GM12891 (cell line): ENCODE measurements around the gene AK6. TPM values are rescaled to one million over a fixed set of nuclear protein-coding genes. Genes with fewer than 3 reads are reported as not detected.

Experiments used
- DNase-seq: peaks from one replicate; pipeline ENCODE4 v3.0.0; 2011; ENCODE audit warnings: low spot score; ENCODE audit not compliant: insufficient read length
- FAIRE-seq: peaks from 2 replicates; lab custom pipeline; 2011; peaks lifted over from hg19 to GRCh38; lab: Jason Lieb, UNC
- PAX5 ChIP-seq: IDR thresholded peaks from 2 replicates; pipeline ENCODE4 v1.6.1; 2011; ENCODE audit warnings: low read length, moderate library complexity, mild to moderate bottlenecking; ENCODE audit not compliant: insufficient read depth, severe bottlenecking
- POLR2A ChIP-seq: IDR thresholded peaks from 2 replicates; pipeline ENCODE4 v1.6.1; 2011; ENCODE audit warnings: low read depth, low read length, control low read depth
- POLR2AphosphoS5 ChIP-seq: IDR thresholded peaks from 2 replicates; pipeline ENCODE4 v1.6.1; 2011; ENCODE audit warnings: low read depth, low read length, control low read depth
- POU2F2 ChIP-seq: IDR thresholded peaks from 2 replicates; pipeline ENCODE4 v1.6.1; 2011; ENCODE audit warnings: low read depth, mild to moderate bottlenecking, control low read depth, low read length, moderate library complexity
- SPI1 ChIP-seq: IDR thresholded peaks from 2 replicates; pipeline ENCODE4 v1.6.1; 2011; ENCODE audit warnings: low read depth, low read length, control low read depth
- TAF1 ChIP-seq: IDR thresholded peaks from 2 replicates; pipeline ENCODE4 v1.6.1; 2011; ENCODE audit warnings: low read depth, low read length, control low read depth
- polyA plus RNA-seq: library from polyadenylated mRNA; unstranded; fragments of >200 nt; gene quantifications from one replicate; pipeline ENCODE4 v1.2.1, GENCODE V29; 2012; ENCODE audit warnings: low read depth, missing spikeins, inconsistent platforms; ENCODE audit not compliant: missing spikeins

Gene AK6
- polyA plus RNA-seq, result 76.7 TPM

- peak; percentile 97 for TF ChIP-seq POLR2AphosphoS5
- TF ChIP-seq PAX5, result peak; percentile 8
- TF ChIP-seq POU2F2, result peak; percentile 39; the same call in 1 of the 2 replicates
- TF ChIP-seq TAF1, result peak; percentile 55; the same call in 1 of the 2 replicates
- peak; percentile 97 for TF ChIP-seq POLR2A
- no peak for TF ChIP-seq SPI1
- peak; percentile 98 for FAIRE-seq
- peak; percentile 75 for DNase-seq
Measured at GRCh38 chr5:69369340-69370121, at the start of gene AK6, which contains the start of the genes RAD17 and TAF9. TSS of gene AK6 (minus strand) at chr5:69369520. CDS start at chr5:69369490, 30 bp downstream. TSS of gene RAD17 (plus strand) at chr5:69369818. CDS start at chr5:69372209, 2,391 bp downstream. TSS of gene TAF9 (minus strand) at chr5:69369520. CDS start at chr5:69365737, 3,783 bp downstream.

- FAIRE-seq, result no peak
- TF ChIP-seq PAX5 (no peak), POLR2A (no peak), POLR2AphosphoS5 (no peak), TAF1 (no peak), SPI1 (no peak), POU2F2 (no peak)
- DNase-seq, result no peak
Measured at GRCh38 chr5:69418554-69418953, 49.2 kb upstream of the AK6 start.

DNA sequence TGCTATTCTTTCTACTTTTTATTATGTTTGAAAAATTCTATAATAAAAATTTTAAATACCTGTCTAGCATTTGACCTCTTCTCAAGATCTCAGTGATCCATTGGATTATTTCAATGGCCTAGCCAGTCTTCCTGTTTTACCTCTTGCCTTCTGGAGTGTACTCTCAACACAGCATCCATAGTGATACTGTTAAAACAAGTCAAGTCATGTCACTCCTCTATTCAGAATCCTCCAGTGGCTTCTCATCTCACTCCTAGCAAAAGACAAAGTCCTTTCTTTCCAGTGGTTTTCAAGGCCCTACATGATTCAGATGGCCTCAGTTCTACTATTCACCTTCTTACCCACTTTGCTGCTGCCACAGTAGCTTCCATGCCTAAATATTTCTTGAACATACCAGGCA lies 47.4 kb upstream of the AK6 start:
- TF ChIP-seq SPI1 (no peak), POLR2A (no peak), POU2F2 (no peak)
- DNase-seq, result no peak
- peak; percentile 28 for FAIRE-seq

- DNase-seq (no peak), FAIRE-seq (peak; percentile 45)
- TF ChIP-seq POLR2A (no peak), POU2F2 (no peak), TAF1 (no peak), POLR2AphosphoS5 (no peak), SPI1 (no peak), PAX5 (no peak)
Measured at GRCh38 chr5:69416180-69416579, 46.9 kb upstream of the AK6 start.

DNA sequence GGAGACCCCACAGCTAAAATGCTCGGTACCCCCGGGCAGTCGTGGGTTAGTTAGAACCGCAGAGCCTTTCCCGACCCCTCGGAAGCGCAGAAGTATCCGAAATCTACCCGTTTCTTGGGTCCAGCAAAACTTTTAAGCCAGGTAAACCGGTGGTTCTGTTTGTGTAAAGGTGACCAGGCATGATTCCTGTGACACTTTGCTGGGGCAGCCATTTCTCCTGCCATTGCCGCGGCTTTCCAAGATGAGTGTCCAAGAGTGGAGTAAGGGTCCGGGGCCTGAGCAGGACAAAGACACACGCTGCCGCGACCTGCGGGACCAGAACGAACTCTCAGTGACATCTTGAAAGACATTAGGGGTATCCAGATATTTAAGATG lies 46.3 kb upstream of the AK6 start:
- TF ChIP-seq POU2F2, result no peak
- no peak for TF ChIP-seq POLR2AphosphoS5
- TF ChIP-seq PAX5, result no peak
- no peak for TF ChIP-seq TAF1
- no peak for TF ChIP-seq SPI1
- no peak for TF ChIP-seq POLR2A
- no peak for DNase-seq
- FAIRE-seq, result no peak

DNA sequence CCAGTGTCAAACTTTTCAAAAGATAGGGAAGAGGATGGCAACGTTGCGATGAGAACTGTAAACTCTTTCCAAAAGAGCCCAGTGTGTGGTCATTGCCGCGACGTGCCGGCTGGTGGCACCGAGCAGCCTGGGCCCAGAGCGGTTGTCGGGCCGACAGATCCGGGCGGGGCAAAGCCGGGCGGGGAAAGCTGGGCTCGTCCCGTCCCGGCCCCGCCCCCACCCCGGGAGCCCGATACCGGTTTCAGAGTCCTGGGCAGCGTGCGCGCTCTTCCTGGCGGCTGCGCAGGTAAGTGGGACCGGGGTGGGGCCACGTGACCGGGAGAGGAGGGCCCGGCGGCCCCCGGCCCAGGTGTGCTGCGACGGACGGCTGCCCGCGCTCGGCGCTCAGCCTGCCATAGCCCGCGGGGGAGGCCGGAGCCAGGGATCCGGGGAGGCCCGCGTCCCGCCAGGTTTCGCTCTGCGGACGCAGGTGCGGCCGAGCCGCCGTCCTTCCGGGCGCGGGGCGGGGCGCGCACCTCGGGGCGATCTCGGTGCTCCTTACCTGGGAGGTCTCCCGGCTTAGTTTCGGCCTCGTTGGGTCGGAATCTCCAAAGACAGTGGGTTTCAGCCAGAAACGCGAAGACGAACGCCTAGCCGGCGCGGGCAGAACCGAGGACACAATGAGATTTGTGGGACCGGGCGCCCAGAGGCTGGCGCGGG lies 45.7 kb upstream of the AK6 start, which contains the start of gene MARVELD2:
Gene MARVELD2, plus strand, starts transcription at position 232 of the 699 bp plus-strand sequence. CDS start 4,270 bp downstream, outside the sequence.
- TF ChIP-seq POLR2AphosphoS5 (0 out of 2 replicates have a peak, but pooled peaks have one; percentile 21), POU2F2 (no peak), POLR2A (no peak)
- peak; percentile 65 for FAIRE-seq
- peak; percentile 65 for DNase-seq

DNA sequence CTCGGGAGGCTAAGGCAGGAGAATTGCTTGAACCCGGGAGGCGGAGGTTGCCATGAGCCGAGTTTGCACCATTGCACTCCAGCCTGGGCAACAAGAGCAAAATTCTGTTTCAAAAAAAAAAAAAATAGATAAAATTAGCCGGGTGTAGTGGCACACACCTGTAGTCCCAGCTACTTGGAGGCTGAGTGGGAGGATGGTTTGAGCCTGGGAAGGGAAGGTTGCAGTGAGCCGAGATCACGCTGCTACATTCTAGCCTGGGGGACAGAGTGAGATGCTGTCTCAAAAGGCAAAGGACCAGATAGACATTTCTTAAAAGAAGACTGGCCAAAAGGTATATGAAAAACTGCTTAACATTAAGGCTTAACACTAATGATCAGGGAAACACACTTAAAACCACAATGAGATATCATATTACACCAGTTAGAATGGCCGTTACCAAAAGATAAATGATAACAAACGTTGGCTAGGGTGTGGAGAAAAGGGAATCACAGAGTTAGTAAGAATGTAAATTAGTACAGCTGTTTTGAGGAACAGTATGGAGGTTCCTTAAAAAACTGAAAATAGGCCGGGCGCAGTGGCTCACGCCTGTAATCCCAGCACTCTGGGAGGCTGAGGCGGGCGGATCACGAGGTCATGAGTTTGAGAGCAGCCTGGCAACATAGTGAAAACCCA lies 35.5 kb upstream of the AK6 start:
- DNase-seq (no peak), FAIRE-seq (no peak)
- no peak for TF ChIP-seq POU2F2
- no peak for TF ChIP-seq POLR2AphosphoS5
- no peak for TF ChIP-seq PAX5
- no peak for TF ChIP-seq SPI1
- no peak for TF ChIP-seq TAF1

GRCh38 chr5:69378376-69378775 lies 9.1 kb upstream of the AK6 start:
- DNase-seq (no peak), FAIRE-seq (no peak)
- no peak for TF ChIP-seq SPI1
- TF ChIP-seq TAF1, result no peak
- TF ChIP-seq POLR2A, result no peak
- no peak for TF ChIP-seq POLR2AphosphoS5
- TF ChIP-seq POU2F2, result no peak
- no peak for TF ChIP-seq PAX5

GRCh38 chr5:69374911-69375446 lies 5.7 kb upstream of the AK6 start:
- no peak for DNase-seq
- TF ChIP-seq TAF1 (no peak), POLR2A (peak; percentile 37; the same call in 1 of the 2 replicates), SPI1 (peak; percentile 89), PAX5 (no peak)
- peak; percentile 70 for FAIRE-seq
